Dermis microvascular lymphatic vessel endothelial cell (primary cell): ENCODE measurements around the gene SNX7. TPM values are rescaled to one million over a fixed set of nuclear protein-coding genes. Genes with fewer than 3 reads are reported as not detected.

Experiments used
- DNase-seq, 2 donors: peaks; one replicate each; pipeline versions ENCODE4 v3.0.0 to v3.0.0-alpha.2; 2010; ENCODE audit warnings: low read depth in 2 of 2
- total RNA-seq: library from RNA; depleted of rRNA; stranded (reverse); fragments of >200 nt; gene quantifications from 2 replicates; pipeline ENCODE4 v1.2.1, GENCODE V29; 2014

SNX7 gene
- 24.5 and 28.6 TPM in 2 replicates for total RNA-seq

- DNase-seq = peak; percentile 40 to 84
These were observed at the start of gene SNX7 for GRCh38 chr1:98661544-98662355. Gene SNX7 (plus strand): TSS chr1:98661721. CDS start chr1:98661732, 11 bp downstream.

- DNase-seq = no peak
These were observed 24.2 kb upstream of the SNX7 start for GRCh38 chr1:98637316-98637715.

- no peak for DNase-seq
These were observed 23.3 kb upstream of the SNX7 start for GRCh38 chr1:98638185-98638584.

DNA sequence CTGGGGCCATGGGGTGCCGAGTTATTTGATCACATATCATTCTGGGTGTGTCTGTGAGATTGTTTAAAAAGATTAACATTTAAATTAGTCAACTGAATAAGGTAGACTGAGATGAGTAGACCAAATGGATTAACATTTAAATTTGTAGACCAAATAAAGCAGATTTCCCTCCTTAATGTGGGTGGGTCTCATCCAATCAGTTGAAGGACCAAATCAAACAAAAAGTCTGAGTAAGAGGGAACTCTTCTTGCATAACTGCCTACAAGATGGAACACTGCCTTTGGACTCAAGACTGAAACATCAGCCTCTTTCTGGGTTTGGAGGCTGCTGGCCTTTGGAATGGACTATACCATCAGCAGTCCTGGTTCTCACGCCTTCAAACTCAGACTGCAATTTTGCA lies 17.0 kb upstream of the SNX7 start:
- DNase-seq = no peak

GRCh38 chr1:98651116-98651632 lies 10.3 kb upstream of the SNX7 start:
- DNase-seq = no peak

DNA sequence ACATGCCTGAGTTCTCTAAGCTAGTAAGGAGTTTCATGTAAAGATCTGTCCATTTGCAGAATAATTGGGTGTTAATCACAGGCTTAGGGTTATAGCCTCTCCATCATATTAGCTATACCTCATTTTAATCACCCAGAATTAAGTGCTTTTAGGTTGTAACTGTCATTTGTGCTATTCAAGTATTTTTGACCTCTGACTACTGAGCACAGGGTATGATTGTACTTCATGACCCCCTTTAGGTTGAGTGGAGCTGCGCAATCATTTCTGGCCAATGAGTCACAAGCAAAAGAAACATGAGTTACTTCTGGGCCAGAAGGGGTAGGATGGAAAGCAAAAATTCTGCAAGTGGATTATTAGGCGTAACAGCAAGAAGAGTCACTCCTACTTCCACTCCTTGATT lies 8.4 kb upstream of the SNX7 start:
- no peak for DNase-seq

GRCh38 chr1:98659879-98660278 lies 1.6 kb upstream of the SNX7 start:
- no peak for DNase-seq

DNA sequence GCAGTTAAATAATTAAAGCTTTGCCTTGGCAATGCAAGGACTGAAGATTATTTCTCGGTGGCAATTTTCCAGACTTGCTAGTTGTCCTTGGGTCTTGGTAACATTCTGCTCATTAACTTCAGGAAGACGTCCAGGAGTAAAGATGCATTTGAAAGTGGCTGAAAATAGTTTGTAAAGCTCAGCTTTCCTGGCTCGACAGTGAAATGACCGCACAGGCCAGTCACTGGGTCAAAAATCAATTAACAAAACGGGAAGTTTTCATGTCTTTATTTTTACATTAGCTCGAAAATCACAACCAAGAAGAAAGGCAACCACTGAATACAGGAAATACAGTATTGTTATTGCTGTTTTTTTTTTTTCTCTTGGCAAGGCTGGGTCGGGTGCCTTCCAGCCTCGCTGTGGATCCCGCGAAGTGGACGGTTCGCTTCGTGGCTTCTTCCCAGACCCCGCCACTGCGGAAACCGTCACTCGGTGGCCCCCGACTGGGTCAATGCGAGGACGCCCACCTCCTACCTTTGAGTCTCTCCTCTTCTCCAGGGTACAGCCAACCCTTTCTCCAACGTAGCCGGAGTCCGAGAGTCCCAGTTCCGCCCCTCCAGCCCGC lies 479 bp upstream of the SNX7 start:
- DNase-seq = no peak

GRCh38 chr1:98662356-98662670 lies 792 bp downstream of the SNX7 start:
- peak in 1 of 2 donors; percentile 42 for DNase-seq

- no peak for DNase-seq
These were observed 7.2 kb downstream of the SNX7 start for GRCh38 chr1:98668733-98669132.

DNA sequence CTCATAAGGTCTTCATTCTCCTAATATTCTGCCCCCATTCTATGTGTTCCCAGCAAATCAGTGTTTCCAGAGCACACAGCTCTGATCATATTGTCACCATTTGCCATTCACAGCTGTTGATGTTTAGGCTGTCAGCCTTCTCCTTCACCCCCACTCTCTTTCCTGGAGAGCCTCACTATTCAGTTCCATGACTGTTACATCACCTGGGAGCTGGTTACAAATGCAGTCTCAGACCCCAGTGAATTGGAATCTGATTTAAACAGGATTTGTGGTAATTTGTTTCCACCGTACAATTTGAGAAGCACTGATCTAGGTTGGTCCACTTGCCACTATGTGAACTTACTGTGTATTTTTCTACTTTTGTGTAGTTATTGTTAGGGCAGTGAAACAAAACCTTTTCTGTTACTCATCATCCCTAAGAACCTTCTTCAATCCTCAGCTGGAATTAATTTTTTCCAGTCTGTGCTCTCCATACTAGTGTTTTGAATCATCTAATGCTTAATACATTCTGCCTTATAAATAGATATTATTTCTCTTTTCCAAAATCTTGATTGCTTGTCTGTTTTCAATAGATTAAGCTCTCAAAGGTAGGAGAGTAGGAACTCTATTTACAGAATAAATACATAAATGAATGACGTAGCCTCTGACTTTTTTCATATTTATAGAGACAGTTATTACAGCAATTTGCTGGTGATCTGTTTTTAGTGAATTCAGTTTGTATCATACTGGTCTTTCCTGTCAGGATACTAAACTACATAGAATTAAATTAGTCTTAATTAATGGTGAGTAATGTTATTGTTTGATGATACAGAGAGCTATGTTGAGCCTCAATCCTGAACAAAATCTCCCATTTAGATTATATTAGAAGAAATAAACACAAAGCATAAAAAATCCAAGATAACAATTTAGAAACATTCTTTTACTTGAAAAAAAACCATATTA lies 8.1 kb downstream of the SNX7 start:
- no peak for DNase-seq

DNA sequence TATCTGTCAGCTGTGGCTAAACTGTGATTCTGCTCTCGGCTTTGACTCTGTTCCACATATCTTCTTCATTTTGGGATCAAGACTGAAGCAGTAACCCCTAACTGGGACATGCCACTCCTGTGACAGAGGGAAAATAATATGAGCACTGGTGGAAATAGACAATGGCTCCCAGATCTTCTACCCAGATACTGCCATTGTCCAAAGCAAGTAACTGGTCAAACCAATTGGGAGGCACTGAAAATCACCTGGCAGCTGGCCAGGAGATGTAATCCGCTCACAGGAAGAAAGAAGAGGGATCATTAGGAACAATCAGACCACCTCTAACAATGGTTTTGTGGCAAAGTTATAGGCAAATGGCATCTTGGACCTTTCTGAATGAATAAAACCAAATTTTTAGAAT lies 10.7 kb downstream of the SNX7 start:
- DNase-seq = peak in 1 of 2 donors; percentile 49

DNA sequence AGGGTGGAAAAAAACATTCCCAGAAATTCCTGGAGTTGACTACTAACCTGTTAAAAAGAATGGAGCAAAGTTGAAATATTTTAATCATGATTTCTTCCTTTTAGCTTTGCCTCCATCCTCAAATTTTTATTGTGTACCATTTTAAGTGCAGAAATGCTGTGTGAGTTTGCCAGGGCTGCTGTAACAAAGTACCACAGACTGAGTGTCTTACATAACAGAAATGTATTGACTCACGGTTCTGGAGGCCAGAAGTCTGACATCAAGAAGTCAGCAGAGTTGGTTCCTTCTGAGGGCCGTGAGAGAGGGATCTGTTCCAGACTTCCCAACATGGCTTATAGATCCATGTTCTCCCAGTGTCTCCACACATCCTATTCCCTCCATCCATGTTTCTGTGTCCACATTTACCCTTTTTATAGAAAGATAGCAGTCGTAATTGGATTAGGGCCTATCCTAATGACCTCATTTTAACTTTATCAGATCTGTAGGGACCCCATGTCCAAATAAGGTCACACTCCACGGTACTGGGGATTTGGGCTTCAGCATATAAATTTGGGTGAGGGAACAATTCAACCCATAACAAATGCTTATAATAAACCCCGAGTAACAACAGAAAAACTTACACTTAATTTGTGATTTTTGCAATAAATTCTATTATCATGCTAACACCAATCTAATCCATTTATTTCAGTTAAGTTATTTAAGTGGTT lies 12.7 kb downstream of the SNX7 start:
- DNase-seq = no peak

- DNase-seq = no peak
These were observed 13.8 kb downstream of the SNX7 start for GRCh38 chr1:98675282-98675681.

DNA sequence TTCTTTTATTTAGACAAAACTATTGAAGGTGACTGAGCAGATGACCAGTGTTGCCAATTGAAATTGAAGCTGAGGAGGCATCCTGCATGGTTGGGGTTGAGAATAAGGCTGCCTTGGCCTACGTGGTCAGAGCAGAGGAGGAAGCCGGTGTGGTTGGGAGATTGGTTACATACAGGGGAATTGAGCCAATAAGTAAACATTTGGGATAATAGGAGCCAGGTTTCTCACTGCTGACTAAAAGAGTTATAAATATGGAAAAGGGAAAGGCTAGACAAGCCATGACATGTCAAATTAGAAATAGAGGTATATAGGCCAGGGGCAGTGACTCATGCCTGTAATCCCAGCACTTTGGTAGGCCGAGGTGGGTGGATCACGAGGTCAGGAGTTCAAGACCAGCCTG lies 15.8 kb downstream of the SNX7 start:
- DNase-seq = no peak

GRCh38 chr1:98681812-98682211 lies 20.3 kb downstream of the SNX7 start:
- DNase-seq = no peak

GRCh38 chr1:98688110-98688739 lies 26.7 kb downstream of the SNX7 start:
- DNase-seq = no peak

GRCh38 chr1:98690576-98690975 lies 29.1 kb downstream of the SNX7 start:
- no peak for DNase-seq

DNA sequence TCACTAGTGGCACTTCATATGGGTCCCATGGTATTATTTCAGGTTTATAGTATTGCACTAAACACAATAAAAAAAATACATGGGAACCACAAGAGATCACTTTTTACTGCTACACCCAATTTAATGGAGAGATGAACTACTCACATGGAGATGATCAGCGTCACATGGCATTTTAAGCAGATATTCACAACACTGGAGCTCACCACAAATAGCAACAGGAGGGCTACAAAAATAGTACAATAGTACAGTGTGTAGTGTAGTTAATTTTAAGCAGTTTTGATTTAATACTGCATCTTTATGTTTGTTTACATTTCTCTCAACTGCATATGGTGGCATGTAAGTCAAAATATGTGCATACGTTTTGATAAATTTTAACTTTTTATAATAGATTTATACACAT lies 31.0 kb downstream of the SNX7 start:
- no peak for DNase-seq

GRCh38 chr1:98693385-98693784 lies 31.9 kb downstream of the SNX7 start:
- DNase-seq = no peak

DNA sequence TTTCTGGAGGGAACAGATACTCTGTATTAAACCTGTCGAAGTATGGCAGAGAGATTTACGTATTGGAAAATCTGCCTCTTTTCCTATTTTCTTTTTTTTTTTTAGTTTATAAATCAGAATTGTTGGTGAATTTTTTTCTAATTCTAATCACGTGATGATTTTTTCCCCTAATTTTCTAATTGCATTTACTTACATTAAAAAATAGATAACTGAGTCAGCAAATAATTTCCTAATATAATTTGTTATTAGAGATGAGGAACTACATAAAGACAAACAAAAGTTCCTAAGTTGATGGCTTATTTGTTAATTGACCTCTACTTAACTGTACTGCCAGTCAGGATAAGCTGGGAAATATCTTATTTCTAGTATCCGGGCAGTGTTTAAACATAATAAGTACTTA lies 34.6 kb downstream of the SNX7 start:
- DNase-seq = no peak
